Esophagus squamous epithelium (tissue), 5 donors: ENCODE measurements around the gene ABCG2. TPM values are rescaled to one million over a fixed set of nuclear protein-coding genes. Genes with fewer than 3 reads are reported as not detected.

Source experiments
- DNase-seq: peaks from one replicate; lab custom pipeline; 2025; lab: John Stamatoyannopoulos, UW
- H3K27ac ChIP-seq, 4 donors: fragments of 200-600 bp; sonication (generic); one replicate each; pipeline ENCODE4 v1.5.1; 2016 to 2019; ENCODE audit warnings: mild to moderate bottlenecking in 1 of 4
- H3K27me3 ChIP-seq, 4 donors: fragments of 200-600 bp; sonication (generic); 1 replicate in 3 of 4; 2 replicates in 1 of 4; pipeline versions ENCODE4 v1.5.1 to v1.6.0; 2017 to 2021; ENCODE audit warnings: antibody characterized with exemption in 1 of 4
- H3K36me3 ChIP-seq, 3 donors: fragments of 200-600 bp; sonication (generic); one replicate each; pipeline ENCODE4 v1.5.1; 2016 to 2019
- H3K4me1 ChIP-seq, 3 donors: fragments of 200-600 bp; sonication (generic); one replicate each; pipeline ENCODE4 v1.5.1; 2017 to 2019
- H3K4me3 ChIP-seq, 4 donors: fragments of 200-600 bp; sonication (generic); 1 replicate in 3 of 4; 2 replicates in 1 of 4; pipeline ENCODE4 v1.5.1; 2016 to 2019; ENCODE audit warnings: mild to moderate bottlenecking in 2 of 4, moderate library complexity in 1 of 4
- H3K9me3 ChIP-seq, 3 donors: fragments of 200-600 bp; sonication (generic); one replicate each; pipeline ENCODE4 v1.5.1; 2016 to 2019
- CTCF ChIP-seq, 6 experiments: fragments of 450-650 bp in 4 of 6; fragments of 200-600 bp in 2 of 6; sonication (generic) in 2 of 6; IDR thresholded peaks; one replicate each; pipeline ENCODE4 v1.5.1; 2016 to 2019; ENCODE audit warnings: antibody characterized with exemption in 6 of 6, mild to moderate bottlenecking in 4 of 6, moderate library complexity in 4 of 6
- POLR2A ChIP-seq, 4 donors: fragments of 450-650 bp; IDR thresholded peaks; one replicate each; pipeline ENCODE4 v1.6.1; 2017; ENCODE audit warnings: antibody characterized with exemption in 4 of 4, mild to moderate bottlenecking in 4 of 4, moderate library complexity in 3 of 4
- WGBS, 2 donors: methylation state at CpG; one replicate each; pipeline ENCODE4 v1.1.5; 2018; 5-methylcytosine and 5-hydroxymethylcytosine counted together
- intact Hi-C: fragments of 100-400 bp; cut with DNase I; formaldehyde crosslinking; loops from one replicate; pipeline ENCODE4 v1.15.0; 2022
- total RNA-seq, 4 donors: library from RNA; depleted of rRNA; stranded (reverse); fragments of >200 nt; gene quantifications; one replicate each; pipeline ENCODE4 v1.1.0, GENCODE V29; 2016
- donor health status: DM: yes; HTN: yes; CAD: no.

Gene ABCG2
- total RNA-seq, 4 donors from 2014 or later = 0.76 to 7.1 (median 3.6) TPM

- no peak overlapping the region for H3K4me3 ChIP-seq
- no peaks in the 10 kb centered on the region for H3K4me1 ChIP-seq
- no peaks in the 10 kb centered on the region for H3K27me3 ChIP-seq
- no peak overlapping the region for H3K27ac ChIP-seq
- intact Hi-C loops = no loop called here
- TF ChIP-seq POLR2A (IDR thresholded peaks at IDR 0.05) (no peak), CTCF (IDR thresholded peaks at IDR 0.05) (no peak)
- 73 to 82% methylated on average over 2 of the region's 2 CpGs for WGBS, 2 donors
- H3K36me3 ChIP-seq = no peaks in the 10 kb centered on the region
- no peak for DNase-seq
- H3K9me3 ChIP-seq = no peaks in the 10 kb centered on the region
Measured at GRCh38 chr4:88169298-88169697, 10.9 kb upstream of the ABCG2 start.

- Histone ChIP-seq H3K9me3 (no peaks in the 10 kb centered on the region), H3K4me1 (no peaks in the 10 kb centered on the region), H3K27me3 (no peaks in the 10 kb centered on the region), H3K36me3 (no peaks in the 10 kb centered on the region), H3K4me3 (no peak overlapping the region), H3K27ac (no peak overlapping the region)
- WGBS, 2 donors = 86 to 89% methylated on average over 3 of the region's 3 CpGs
- DNase-seq = no peak
- intact Hi-C loops = no loop called here
- no peak for TF ChIP-seq POLR2A (IDR thresholded peaks at IDR 0.05)
- no peak for TF ChIP-seq CTCF (IDR thresholded peaks at IDR 0.05)
Measured at GRCh38 chr4:88166608-88167007, 8.2 kb upstream of the ABCG2 start.

GRCh38 chr4:88163336-88163735, 4.9 kb upstream of the ABCG2 start:
- 78 to 88% methylated on average over 6 of the region's 6 CpGs for WGBS, 2 donors
- intact Hi-C loops = no loop called here
- no peak for DNase-seq
- TF ChIP-seq POLR2A (IDR thresholded peaks at IDR 0.05) (no peak), CTCF (IDR thresholded peaks at IDR 0.05) (no peak)
- H3K4me3 ChIP-seq = no peak overlapping the region
- H3K9me3 ChIP-seq = no peaks in the 10 kb centered on the region
- no peak overlapping the region for H3K27ac ChIP-seq
- H3K36me3 ChIP-seq = no peaks in the 10 kb centered on the region
- H3K27me3 ChIP-seq = peaks cover 0 to 9% (median 0%) of the 10 kb centered on the region in 4 donors
- H3K4me1 ChIP-seq = peaks cover 0 to 15% (median 7%) of the 10 kb centered on the region in 3 donors

GRCh38 chr4:88162626-88163025, 4.2 kb upstream of the ABCG2 start:
- Histone ChIP-seq H3K27ac (no peak overlapping the region), H3K36me3 (no peaks in the 10 kb centered on the region), H3K9me3 (no peaks in the 10 kb centered on the region), H3K4me1 (peaks cover 0 to 20% (median 7%) of the 10 kb centered on the region in 3 donors), H3K4me3 (no peak overlapping the region), H3K27me3 (peaks cover 0 to 10% (median 0%) of the 10 kb centered on the region in 4 donors)
- no peak for DNase-seq
- TF ChIP-seq POLR2A (IDR thresholded peaks at IDR 0.05) = no peak
- TF ChIP-seq CTCF (IDR thresholded peaks at IDR 0.05) = no peak
- intact Hi-C loops = no loop called here

GRCh38 chr4:88159229-88159725, 838 bp upstream of the ABCG2 start:
- Histone ChIP-seq H3K27me3 (peaks cover 0 to 10% (median 0%) of the 10 kb centered on the region in 4 donors), H3K4me3 (peak overlapping the region; percentile 47 to 76 (median 62)), H3K4me1 (peaks cover 0 to 20% (median 7%) of the 10 kb centered on the region in 3 donors), H3K36me3 (no peaks in the 10 kb centered on the region), H3K9me3 (no peaks in the 10 kb centered on the region), H3K27ac (peak overlapping the region; percentile 40 to 74 (median 52))
- no peak for DNase-seq
- no peak for TF ChIP-seq CTCF (IDR thresholded peaks at IDR 0.05)
- TF ChIP-seq POLR2A (IDR thresholded peaks at IDR 0.05) = no peak
- WGBS, 2 donors = 26 to 42% methylated on average over 7 to 10 of the region's 14 CpGs
- intact Hi-C loops = no loop called here
